Fibroblast of mammary gland (primary cell): Measurements from ENCODE around the gene HAVCR1.
A peak's percentile ranks its signal among the peaks of the same experiment; 100 is the strongest.
"Not testable (repeated sequence)": the region's sequence is repeated elsewhere in the genome, so short reads cannot be mapped to it uniquely, and the experiment has no call there.

Experiments
- DNase-seq: peaks from one replicate; pipeline ENCODE4 v3.0.0-alpha.2; 2010; ENCODE audit warnings: low read depth
- H3K4me3 ChIP-seq: 2 replicates; pipeline ENCODE4 v1.5.1; 2011; ENCODE audit warnings: low read depth, mild to moderate bottlenecking, low read length, moderate library complexity; ENCODE audit not compliant: control insufficient read depth
- CTCF ChIP-seq: conservative IDR thresholded peaks from 2 replicates; pipeline ENCODE4 v1.5.1; 2011; ENCODE audit warnings: low read depth, low read length, inconsistent platforms; ENCODE audit not compliant: control insufficient read depth, insufficient read depth

Gene HAVCR1

GRCh38 chr5:157033071-157033583 lies 25.8 kb downstream of the HAVCR1 start:
- no peak for DNase-seq
- no peak overlapping the region for H3K4me3 ChIP-seq
- no peak for TF ChIP-seq CTCF

DNA sequence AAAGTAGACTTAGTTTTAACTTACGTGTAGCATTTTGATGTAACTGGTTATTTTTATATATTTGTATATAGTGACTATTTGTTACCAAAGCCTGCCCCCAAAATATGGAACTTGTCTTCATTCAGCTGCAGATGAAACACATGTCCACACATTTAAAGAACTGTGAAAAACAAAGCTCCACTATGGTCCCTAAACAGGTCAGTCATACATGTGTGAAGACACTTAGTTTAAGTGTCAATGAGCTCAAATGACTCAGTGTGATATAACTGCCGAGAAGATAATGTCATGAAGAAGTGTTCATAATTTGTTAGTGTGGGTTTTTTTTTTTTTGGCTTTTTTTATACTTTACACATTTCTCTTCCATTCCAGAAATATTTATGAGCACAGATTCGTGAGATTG lies 28.2 kb downstream of the HAVCR1 start:
- no peak for TF ChIP-seq CTCF
- DNase-seq, result no peak
- no peak overlapping the region for H3K4me3 ChIP-seq

DNA sequence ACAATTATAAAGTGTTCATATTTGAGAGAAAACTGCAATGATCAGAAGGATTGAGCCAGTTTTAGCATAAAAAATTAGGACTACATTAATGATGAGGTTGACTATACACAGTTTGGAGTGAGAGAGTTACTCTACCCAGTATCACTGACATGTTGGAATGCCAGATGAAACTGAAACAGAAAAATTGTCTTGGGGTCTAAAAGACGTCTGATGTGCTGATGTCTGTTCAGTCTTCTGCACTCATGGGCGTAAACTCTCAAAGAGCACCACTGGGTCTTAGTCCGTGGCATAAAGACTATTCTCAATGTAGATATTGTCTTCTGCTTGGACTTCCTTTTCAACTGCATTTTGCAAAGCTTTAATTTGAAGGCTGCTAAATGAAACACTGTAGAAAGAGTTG lies 29.5 kb downstream of the HAVCR1 start:
- no peak for DNase-seq
- H3K4me3 ChIP-seq, result no peak overlapping the region
- TF ChIP-seq CTCF, result no peak

GRCh38 chr5:157027663-157028062 lies 31.3 kb downstream of the HAVCR1 start:
- DNase-seq, H3K4me3 ChIP-seq: not testable (repeated sequence)

DNA sequence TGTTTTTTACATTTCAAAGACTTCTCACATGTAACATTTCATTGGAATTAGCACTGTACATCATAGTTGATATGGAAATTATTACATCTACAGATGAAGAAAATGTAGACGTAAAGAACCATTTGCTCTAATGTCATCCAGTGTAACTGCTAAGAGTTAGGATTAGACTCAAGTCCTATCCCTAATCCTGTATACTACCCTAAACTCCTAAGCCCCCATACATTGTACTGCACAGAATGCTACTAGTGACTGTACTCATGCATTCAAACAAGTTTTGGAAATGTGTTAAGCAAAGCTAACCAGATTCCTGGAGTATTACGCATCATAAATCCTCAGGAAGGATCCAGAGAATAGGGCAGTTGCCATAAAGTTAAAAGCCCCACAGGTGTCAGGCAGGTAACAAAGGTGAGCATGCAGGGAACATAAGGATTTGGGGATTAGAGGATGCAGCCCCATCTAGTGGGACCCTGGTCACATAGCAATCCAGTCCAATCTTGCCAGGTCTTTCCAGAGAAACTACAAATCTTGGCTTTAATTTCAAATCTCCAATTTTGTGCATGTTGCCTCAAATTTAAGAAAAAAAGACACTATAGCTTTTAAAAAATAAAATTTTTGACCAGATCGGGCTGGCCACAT lies 32.0 kb downstream of the HAVCR1 start:
- DNase-seq, result peak; percentile 2
- peak; percentile 37 for TF ChIP-seq CTCF
- no peak overlapping the region for H3K4me3 ChIP-seq

DNA sequence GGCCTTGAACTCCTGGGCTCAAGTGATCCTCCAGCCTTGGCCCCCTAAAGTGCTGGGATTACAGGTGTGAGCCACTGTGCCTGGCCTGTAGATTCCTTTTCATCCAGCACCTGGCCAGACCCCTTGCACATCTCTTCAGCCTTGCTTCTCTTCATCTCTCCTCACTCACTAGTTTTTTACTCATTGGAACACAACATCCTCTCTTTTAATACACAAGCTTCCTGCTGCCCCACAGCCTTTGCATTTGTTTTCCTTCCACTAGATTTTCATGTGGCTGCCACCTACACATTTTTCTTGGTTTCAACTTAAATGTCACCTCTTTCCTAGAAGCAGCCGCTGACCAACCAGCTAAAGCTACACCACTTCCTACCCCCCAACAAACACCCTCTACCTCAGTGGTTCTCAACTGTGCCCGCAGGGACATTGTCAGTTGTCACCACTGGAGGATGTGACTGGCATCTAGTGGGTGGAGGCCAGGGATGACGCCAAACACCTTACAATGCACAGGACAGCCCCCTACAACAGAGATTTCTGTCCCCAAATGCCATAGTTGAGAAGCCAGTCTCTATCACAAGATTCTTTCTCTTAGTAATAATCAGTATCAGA lies 33.7 kb downstream of the HAVCR1 start:
- H3K4me3 ChIP-seq, result no peak overlapping the region
- DNase-seq, result no peak
- TF ChIP-seq CTCF, result no peak

DNA sequence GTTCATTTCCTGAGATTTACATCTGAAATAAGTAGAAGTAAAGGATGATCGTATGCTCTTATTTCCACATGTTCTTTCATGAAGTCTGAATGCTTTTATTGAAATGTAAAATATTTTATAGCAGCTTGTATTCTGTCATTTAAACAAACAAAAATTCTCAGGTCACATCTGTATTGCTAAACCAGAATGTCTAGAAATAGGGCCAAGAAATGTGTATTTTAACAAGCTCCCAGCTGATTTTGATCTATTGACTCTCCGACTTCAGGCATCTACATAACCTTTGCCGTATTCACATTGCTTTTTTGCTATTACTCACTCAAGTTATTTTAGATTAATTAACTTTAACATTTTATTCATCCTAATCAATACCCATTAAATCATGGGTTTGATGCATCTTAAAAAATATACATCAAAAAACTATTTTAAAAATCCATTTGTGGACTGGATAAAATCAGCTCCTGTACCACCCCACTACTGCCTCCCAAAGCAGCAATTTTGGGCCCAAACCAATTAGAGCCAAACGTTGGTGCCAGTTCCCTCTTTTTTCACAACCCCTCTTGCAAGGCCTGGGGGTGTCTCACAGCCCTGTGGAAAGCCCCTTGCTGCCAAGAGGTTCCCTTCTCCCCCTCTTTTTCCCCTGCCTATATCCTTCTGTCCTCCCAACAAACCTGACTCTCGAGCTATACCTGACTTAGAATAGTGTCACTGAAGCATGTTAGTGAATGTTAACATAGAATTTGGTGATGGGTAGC lies 34.5 kb downstream of the HAVCR1 start:
- H3K4me3 ChIP-seq, result no peak overlapping the region
- DNase-seq, result no peak
- TF ChIP-seq CTCF, result no peak
